ENCODE data around the gene LHX2. TPM values are rescaled to one million over a fixed set of nuclear protein-coding genes. Genes with fewer than 3 reads are reported as not detected.

The LHX2 gene
- total RNA-seq, 1 experiment from 2014 or later: not detected

DNA sequence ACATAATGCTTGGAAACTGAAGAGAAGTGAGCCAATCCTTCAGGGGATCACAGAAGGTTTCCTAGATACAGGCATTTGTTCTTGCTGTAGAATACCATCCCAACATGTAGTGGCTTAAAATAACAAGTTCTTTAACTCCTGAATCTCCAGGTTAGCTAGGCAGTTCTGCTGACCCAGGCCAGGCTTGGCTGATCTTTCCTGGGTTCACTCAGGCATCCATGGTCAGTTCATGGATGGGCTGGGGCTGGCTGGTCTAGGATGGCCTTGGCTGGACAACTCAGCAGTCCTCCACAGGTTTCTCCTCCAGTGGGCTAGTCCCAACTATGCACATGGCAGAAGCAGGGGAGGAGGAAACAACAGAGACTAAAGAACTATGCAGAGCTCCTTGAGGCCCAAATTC lies 44.2 kb upstream of the LHX2 start:
- no peak overlapping the region for H3K23ac ChIP-seq (ENCODE audit: insufficient read length, low read depth, low read length)
- no peak overlapping the region for H3K56ac ChIP-seq (ENCODE audit: insufficient read length, low read depth, low read length)
- H3K79me2 ChIP-seq (ENCODE audit: insufficient read depth, low read length): no peaks in the 10 kb centered on the region
- no peaks in the 10 kb centered on the region for H4K20me1 ChIP-seq (ENCODE audit: control insufficient read depth, insufficient read depth, insufficient read length)
- Mint-ChIP-seq H3K27ac (no peak overlapping the region), H3K36me3 (ENCODE audit: insufficient read depth in 1 of 3, low read depth in 3 of 3) (no peaks in the 10 kb centered on the region), H3K9me3 (no peaks in the 10 kb centered on the region), H3K4me3 (no peak overlapping the region), H3K27me3 (ENCODE audit: low read depth) (peaks cover 36% of the 10 kb centered on the region), H3K4me1 (no peaks in the 10 kb centered on the region)
- no peak overlapping the region for H2BK20ac ChIP-seq (ENCODE audit: low read depth, low read length, poor library complexity, severe bottlenecking)
- H2AK5ac ChIP-seq (ENCODE audit: insufficient read length, low read length): no peak overlapping the region
- no peaks in the 10 kb centered on the region for H3K79me1 ChIP-seq (ENCODE audit: insufficient read depth, low read depth, low read length, poor library complexity, severe bottlenecking)
- no peak overlapping the region for H2AFZ ChIP-seq (ENCODE audit: low read length)
- no peak overlapping the region for H3K4me2 ChIP-seq (ENCODE audit: insufficient read depth, insufficient read length, low read length)
- H2BK15ac ChIP-seq (ENCODE audit: low read depth, low read length): no peak overlapping the region
- TF ChIP-seq, protein P1, sequence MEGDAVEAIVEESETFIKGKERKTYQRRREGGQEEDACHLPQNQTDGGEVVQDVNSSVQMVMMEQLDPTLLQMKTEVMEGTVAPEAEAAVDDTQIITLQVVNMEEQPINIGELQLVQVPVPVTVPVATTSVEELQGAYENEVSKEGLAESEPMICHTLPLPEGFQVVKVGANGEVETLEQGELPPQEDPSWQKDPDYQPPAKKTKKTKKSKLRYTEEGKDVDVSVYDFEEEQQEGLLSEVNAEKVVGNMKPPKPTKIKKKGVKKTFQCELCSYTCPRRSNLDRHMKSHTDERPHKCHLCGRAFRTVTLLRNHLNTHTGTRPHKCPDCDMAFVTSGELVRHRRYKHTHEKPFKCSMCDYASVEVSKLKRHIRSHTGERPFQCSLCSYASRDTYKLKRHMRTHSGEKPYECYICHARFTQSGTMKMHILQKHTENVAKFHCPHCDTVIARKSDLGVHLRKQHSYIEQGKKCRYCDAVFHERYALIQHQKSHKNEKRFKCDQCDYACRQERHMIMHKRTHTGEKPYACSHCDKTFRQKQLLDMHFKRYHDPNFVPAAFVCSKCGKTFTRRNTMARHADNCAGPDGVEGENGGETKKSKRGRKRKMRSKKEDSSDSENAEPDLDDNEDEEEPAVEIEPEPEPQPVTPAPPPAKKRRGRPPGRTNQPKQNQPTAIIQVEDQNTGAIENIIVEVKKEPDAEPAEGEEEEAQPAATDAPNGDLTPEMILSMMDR (conservative IDR thresholded peaks at IDR 0.05): no peak
- no peak overlapping the region for H2BK5ac ChIP-seq (ENCODE audit: insufficient read length, low read length)
- no peak for DNase-seq
- no peak overlapping the region for H3K14ac ChIP-seq (ENCODE audit: insufficient read depth, low read length)
- H4K91ac ChIP-seq (ENCODE audit: insufficient read length, low read depth, low read length): no peak overlapping the region
- H3K27me3 ChIP-seq (ENCODE audit: insufficient read depth, low read length): no peaks in the 10 kb centered on the region
- no peak overlapping the region for H3K4ac ChIP-seq (ENCODE audit: low read depth, low read length)
- H4K8ac ChIP-seq (replicated peaks; ENCODE audit: insufficient read length, low read depth, low read length): no peak overlapping the region
- H3K9ac ChIP-seq (ENCODE audit: extremely low read depth, insufficient read length, low read length): no peak overlapping the region
- H3K18ac ChIP-seq (ENCODE audit: insufficient read length, low read depth, low read length): no peak overlapping the region
- no peak overlapping the region for H3K27ac ChIP-seq (ENCODE audit: insufficient read length, low read depth, low read length)
- peaks cover 3% of the 10 kb centered on the region for H3K9me3 ChIP-seq (ENCODE audit: control insufficient read depth, low read depth, low read length)
- H3K23me2 ChIP-seq (ENCODE audit: insufficient read length, low read depth, low read length, poor library complexity, severe bottlenecking): no peaks in the 10 kb centered on the region
- no peak overlapping the region for H3T11ph ChIP-seq (ENCODE audit: low read length)
- H3K4me1 ChIP-seq (ENCODE audit: insufficient read depth, low read length): no peaks in the 10 kb centered on the region; the same call in 1 of the 2 replicates
- no peak overlapping the region for H4K5ac ChIP-seq (ENCODE audit: insufficient read length, low read depth, low read length)
- no peak overlapping the region for H2BK12ac ChIP-seq (ENCODE audit: insufficient read length, low read depth, low read length)
- no peak overlapping the region for H2BK120ac ChIP-seq (ENCODE audit: low read depth, low read length, poor library complexity, severe bottlenecking)

Measured in H9 (cell line).